ENCODE results near the gene TTLL6. TPM values are rescaled to one million over a fixed set of nuclear protein-coding genes. Genes with fewer than 3 reads are reported as not detected.

Gene TTLL6
- total and polyA plus RNA-seq, 12 donors, result 0.06 to 0.73 (median 0.21) TPM; not detected in 8

DNA sequence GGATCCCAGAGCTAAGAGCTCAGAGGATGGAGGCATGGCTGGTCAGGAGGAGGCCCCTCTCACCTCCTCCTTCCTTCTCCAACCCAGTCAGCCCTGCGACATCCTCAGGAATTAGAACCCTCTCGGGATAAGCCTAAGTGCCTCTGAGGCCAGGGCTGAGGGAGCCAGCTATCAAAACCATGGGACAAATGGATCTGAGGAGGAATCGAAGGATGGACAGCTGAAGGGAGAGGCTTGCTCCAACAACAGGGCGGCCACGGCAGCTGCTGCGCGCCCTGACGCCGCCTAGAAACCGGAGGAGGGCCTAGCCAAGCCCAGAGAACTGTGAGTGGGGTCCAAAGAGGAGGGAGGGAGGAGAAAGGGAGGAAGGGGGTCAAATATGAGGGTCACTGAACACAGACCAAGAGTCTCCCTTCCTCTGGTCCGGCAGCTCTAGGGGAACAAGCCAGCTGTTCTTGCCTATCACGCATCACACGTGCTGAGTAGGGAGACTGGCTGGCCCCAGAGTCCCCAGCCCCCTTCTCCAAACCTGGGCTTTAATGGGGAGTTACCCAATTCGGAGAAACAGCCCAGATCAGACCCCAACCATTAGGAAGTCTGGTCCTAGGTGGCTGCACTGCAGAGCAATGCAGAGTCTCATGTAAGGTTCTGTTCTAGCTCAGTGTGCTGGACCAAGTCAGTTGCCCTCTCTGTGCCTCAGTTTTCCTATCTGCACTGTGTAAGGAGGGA lies 82.5 kb downstream of the TTLL6 start:
- no peak for DNase-seq
- peaks cover 0 to 13% (median 6%) of the 10 kb centered on the region in 9 donors for H3K4me1 ChIP-seq
- 5 to 6% methylated on average over 14 of the region's 14 CpGs for WGBS, 2 donors

DNA sequence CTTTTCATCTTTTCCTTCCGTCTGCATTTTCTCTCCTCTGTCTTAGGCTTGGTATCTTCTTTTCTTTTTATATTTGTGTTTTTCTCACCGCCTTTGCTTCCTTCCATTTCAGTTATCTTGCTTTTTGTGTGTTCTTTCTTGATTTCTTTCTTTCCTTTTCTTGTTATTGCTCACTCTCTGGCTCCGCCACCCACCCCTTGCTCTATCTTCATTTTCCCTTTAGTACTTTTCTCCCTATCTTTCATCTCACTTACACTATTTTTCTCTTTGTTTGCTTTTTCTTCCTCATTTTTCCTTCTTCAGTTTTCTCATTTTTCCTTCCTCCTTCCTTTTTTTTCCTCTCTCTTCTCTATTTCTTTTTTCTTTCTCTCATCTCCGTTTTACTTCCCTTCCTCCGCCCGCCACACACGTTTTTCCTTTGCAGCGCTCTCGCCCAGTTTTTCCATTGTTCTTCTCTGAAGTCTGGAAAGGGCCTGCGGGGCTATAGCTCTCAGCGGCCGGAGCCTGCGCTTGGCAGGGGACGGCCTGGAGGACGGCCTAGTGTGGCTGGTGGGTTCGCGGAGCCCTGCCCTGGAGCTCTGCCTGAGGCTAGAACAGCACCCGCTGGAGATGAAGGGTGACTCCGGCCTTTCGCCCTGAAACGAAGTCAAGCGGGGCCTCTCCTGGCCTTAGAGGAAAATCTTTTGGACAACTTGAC lies 83.2 kb downstream of the TTLL6 start:
- Histone ChIP-seq H3K36me3 (no peaks in the 10 kb centered on the region), H3K9me3 (no peaks in the 10 kb centered on the region), H3K27ac (no peak overlapping the region), H3K4me3 (no peak overlapping the region), H3K27me3 (peaks cover 28 to 100% (median 100%) of the 10 kb centered on the region in 7 donors), H3K4me1 (peaks cover 0 to 18% (median 7%) of the 10 kb centered on the region in 9 donors)
- DNase-seq, result no peak
- WGBS, 2 donors, result 5 to 9% methylated on average over 22 of the region's 22 CpGs
- intact Hi-C loops (cut with DNase I), result no loop called here
- no peak for ATAC-seq
- TF ChIP-seq, protein P1, sequence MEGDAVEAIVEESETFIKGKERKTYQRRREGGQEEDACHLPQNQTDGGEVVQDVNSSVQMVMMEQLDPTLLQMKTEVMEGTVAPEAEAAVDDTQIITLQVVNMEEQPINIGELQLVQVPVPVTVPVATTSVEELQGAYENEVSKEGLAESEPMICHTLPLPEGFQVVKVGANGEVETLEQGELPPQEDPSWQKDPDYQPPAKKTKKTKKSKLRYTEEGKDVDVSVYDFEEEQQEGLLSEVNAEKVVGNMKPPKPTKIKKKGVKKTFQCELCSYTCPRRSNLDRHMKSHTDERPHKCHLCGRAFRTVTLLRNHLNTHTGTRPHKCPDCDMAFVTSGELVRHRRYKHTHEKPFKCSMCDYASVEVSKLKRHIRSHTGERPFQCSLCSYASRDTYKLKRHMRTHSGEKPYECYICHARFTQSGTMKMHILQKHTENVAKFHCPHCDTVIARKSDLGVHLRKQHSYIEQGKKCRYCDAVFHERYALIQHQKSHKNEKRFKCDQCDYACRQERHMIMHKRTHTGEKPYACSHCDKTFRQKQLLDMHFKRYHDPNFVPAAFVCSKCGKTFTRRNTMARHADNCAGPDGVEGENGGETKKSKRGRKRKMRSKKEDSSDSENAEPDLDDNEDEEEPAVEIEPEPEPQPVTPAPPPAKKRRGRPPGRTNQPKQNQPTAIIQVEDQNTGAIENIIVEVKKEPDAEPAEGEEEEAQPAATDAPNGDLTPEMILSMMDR (IDR thresholded peaks at IDR 0.05), result no peak

More for the DNA sequence above, 82.5 kb downstream of the TTLL6 start:
- intact Hi-C loops (cut with DNase I), result no loop called here
- Histone ChIP-seq H3K27me3 (peaks cover 28 to 100% (median 100%) of the 10 kb centered on the region in 7 donors), H3K36me3 (no peaks in the 10 kb centered on the region), H3K9me3 (no peaks in the 10 kb centered on the region), H3K4me3 (no peak overlapping the region), H3K27ac (no peak overlapping the region)
- TF ChIP-seq, protein P1 (IDR thresholded peaks at IDR 0.05), result no peak
- ATAC-seq, result no peak

DNA sequence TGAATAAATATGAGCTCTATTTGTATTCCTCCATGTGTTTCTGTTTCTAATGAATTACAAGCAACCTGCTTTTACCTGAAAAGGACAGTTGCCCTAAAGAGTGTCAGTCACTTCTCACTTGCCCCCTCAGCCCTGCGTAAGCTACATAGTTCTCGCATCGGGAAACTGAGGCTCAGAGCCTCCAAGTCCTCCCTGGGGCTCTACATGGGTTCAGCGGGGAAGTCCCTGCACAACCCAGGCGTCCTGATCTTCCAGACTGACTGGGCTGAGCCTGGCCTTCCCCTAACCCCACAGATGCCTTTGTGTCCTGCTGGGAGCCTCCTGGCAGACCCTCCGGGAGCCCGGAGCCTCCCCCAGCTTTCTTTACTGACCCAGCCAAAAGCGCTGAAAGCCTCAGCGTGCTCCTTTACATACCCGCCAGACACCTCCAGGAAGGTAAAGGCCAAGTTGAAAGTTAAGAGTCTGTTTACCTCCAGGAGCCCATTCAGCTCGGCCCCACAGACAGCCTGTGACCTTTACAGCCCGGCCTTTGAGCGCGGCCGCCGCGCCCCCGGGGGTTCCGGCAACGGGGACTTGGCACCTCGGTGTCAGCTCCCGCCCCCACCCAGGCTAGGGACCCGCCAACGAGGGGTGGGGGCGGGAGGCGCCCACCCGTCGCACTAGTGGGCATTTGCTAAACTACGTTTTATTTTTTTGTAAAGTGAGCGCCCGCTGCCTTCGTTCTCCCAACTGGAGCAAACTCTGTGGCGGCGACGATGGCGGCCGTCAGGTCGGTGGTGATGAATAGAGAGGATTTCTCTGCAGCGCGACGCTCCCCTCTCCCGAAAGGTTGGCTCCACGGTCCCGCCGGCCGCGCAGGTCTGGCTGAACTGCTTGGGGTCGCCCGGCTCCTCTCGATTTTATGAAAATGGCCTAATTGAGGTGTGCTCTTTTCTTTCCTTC lies 84.1 kb downstream of the TTLL6 start:
- H3K27me3 ChIP-seq, result peaks cover 26 to 100% (median 100%) of the 10 kb centered on the region in 7 donors

More for the DNA sequence above, 84.1 kb downstream of the TTLL6 start:
- no peak for ATAC-seq
- intact Hi-C loops (cut with DNase I), result no loop called here
- Histone ChIP-seq H3K27ac (no peak overlapping the region), H3K4me3 (no peak overlapping the region), H3K4me1 (peaks cover 0 to 25% (median 13%) of the 10 kb centered on the region in 9 donors), H3K9me3 (no peaks in the 10 kb centered on the region), H3K36me3 (no peaks in the 10 kb centered on the region)
- DNase-seq, result no peak
- 2 to 3% methylated on average over 50 of the region's 50 CpGs for WGBS, 2 donors
- TF ChIP-seq, protein P1 (IDR thresholded peaks at IDR 0.05), result no peak
